GM12873 (cell line): ENCODE measurements around the gene LCNL1.

Source experiments
- TF ChIP-seq, protein P1 (sequence below): IDR thresholded peaks from 2 replicates; pipeline ENCODE4 v1.5.1; 2012; ENCODE audit warnings: low read depth, mild to moderate bottlenecking, moderate library complexity, low read length, control low read depth; ENCODE audit not compliant: insufficient read depth; ENCODE audit errors: missing control alignments

LCNL1 gene

DNA sequence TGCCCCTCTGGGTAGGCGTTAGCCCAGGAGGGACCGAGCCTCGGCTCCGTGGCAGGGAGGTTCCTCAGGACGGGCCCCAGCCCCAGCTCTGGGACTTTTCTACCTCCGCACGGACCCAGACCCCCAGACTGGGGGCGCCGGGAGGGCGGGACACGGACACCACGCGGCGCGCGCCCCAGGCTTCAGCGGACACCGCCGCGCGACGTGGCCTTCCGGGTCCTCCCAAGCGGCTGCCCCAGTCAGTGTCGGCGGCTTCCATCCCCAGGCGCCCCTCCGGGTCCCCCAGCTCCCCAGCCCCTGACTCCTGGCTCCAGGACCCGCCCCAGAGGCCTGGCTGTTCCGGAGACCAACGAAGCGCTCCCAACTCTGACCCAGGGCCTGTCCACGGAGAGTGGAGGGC, 3.1 kb downstream of the LCNL1 start:
- TF ChIP-seq, protein P1, sequence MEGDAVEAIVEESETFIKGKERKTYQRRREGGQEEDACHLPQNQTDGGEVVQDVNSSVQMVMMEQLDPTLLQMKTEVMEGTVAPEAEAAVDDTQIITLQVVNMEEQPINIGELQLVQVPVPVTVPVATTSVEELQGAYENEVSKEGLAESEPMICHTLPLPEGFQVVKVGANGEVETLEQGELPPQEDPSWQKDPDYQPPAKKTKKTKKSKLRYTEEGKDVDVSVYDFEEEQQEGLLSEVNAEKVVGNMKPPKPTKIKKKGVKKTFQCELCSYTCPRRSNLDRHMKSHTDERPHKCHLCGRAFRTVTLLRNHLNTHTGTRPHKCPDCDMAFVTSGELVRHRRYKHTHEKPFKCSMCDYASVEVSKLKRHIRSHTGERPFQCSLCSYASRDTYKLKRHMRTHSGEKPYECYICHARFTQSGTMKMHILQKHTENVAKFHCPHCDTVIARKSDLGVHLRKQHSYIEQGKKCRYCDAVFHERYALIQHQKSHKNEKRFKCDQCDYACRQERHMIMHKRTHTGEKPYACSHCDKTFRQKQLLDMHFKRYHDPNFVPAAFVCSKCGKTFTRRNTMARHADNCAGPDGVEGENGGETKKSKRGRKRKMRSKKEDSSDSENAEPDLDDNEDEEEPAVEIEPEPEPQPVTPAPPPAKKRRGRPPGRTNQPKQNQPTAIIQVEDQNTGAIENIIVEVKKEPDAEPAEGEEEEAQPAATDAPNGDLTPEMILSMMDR = no peak

DNA sequence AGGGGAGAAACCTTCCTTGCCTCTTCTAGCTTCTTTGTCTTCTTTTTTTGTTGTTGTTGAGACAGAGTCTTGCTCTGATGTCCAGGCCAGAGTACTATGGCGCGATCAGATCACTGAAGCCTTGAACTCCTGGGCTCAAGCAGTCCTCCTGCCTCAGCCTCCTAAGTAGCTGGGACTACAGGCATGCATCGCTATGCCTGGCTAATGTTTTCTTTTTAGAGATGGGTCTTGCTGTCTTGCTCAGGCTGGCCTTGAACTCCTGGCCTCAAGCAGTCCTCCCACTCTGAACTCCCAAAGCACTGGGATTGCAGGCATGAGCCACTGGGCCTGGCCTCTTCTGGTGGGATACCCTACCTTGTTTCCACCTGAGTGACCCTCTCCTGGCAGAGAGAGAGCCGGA, 6.1 kb downstream of the LCNL1 start:
- TF ChIP-seq, protein P1 = no peak

DNA sequence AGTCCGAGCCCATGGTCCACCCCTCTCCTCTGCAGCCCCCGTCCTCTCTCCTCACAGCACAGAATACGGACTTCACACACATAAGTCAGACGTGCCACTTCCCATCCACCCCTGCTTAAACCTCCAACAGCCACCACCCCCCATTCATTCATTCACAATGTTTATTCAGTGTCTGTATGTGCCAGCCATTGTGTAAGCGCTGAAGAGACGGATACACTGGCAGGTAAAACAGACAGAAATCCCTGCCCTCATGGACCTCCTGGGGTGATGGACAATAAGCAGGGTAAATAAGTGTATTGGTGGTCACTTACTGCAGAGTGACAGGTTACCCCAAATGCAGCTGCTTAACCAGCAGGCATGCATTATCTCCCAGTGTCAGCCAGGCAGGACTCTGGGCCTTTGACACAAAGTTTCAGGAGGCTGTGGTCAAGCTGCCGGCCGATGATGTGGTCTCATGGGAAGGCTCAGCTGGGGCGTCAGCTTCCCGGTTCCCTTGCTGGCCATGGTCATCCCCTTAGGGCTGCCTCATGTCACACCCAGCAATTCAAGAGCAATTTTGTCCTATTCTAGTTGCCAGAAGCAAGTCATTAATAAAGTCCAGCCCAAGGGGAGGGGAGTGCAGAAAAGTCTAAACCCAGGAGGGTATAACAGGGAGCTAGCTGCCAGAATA, 7.6 kb downstream of the LCNL1 start:
- TF ChIP-seq, protein P1 = no peak

DNA sequence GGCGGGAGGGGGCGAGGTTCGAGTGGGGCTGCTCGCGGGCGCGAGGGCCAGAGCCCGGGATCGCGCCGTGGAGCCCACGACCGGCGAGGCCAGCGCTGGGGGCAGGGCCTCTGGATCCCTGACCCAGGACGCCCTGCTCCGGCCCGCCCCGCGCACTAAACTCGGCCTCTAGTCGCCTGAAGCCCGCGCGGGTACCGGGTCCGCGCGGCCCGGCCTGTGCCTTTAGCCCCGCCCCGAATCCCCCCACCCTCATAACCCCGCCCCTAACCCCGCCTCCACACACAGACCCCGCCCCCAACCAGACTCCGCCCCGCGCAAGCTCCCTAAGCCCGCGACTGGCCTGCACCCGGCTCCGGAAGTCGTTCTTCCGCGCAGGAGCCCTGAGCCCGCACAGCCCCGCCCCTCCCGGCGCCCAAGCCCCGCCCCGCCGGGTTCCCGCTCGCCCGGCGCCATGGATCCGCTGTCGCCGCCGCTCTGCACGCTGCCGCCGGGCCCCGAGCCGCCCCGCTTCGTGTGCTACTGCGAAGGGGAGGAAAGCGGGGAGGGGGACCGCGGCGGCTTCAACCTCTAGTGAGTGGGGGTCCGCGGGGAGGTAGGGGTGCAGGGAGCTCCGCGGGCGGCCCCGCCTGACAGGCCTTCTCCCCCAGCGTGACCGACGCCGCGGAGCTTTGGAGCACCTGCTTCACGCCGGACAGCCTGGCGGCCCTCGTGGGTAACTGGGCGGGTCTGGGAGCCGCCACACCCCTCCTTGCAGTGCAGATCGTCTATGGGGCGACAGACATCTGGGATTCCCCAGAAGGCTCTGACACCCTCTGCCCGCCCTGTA, 9.4 kb downstream of the LCNL1 start, which contains the start of gene PAXX:
PAXX (plus strand) TSS at position 430 of the 826 bp plus-strand sequence; CDS start at position 452, 22 bp downstream.
- TF ChIP-seq, protein P1 = no peak

DNA sequence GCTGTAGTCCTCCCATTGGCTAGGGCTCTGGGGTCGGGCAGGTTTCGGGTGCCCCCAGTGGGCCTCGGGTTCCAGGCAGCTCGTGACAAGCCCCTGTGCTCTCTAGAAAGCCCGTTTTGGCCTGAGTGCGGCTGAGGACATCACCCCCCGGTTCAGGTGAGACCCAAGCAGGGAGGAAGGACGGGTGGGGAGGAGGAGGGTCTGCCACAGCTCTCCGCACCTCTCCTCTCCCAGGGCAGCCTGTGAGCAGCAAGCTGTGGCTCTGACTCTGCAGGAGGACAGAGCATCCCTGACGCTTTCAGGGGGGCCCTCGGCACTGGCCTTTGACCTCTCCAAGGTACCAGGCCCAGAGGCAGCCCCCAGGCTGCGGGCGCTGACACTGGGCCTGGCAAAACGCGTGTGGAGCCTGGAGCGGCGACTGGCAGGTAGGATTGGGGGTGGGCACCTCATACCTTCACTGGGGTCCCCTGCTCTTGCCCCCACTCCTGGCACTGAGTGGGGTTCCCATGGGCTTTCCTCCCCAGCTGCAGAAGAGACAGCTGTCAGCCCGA, 10.1 kb downstream of the LCNL1 start:
- TF ChIP-seq, protein P1 = no peak

DNA sequence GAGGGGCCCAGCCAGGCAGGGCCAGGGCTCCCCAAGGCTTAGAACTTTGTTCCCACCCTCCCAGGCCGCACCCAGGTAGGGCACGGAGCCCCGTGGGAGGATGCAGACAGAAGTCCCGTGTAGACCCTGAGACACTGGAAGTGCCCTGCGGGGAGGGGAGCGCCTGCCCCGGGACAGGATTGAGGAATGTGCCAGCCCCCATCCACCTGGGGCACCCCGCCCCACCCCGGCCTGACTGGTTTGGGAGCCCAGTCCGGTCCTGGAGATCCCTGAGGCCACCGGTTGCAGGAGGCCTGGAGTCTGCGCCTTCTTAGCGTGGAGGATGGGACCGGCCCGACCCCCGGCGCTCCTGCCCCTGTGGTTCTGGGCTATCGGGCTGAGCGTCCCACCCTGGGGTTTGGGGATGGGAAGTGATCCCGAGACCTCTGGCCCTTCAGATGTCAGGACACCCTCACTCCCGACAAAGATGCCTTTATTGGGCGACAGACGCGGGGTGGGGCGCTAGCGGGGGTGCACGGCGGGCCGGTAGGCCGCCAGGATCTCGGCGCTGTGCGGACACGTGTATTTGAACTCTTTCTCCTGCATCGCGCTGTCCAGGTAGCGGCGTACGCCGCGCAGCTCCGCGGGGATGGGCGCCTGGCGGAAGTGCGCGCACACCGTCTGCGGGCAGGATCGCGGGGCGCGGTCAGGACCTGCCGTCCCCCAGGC, 11.5 kb downstream of the LCNL1 start:
- TF ChIP-seq, protein P1 = no peak

DNA sequence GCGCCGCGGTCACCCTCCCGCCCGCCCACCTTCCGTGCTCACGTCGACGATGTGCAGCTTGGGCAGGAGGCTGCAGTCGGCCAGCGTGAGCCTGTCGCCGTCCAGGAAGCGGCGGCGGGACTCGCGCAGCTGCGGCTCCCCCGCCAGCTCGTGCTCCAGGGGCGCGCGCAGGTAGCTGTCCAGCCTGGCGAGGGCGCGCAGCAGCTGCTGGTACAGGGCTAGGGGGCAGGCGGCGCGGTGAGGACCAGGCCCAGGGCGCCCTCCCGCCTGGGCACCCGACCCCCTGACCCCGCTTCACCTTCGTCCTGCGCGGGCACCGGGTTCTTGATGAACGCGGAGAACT, 12.1 kb downstream of the LCNL1 start:
- TF ChIP-seq, protein P1 = no peak
